Stomach (tissue), 4 donors: ENCODE results near the gene IGSF3.

ENCODE experiments used
- EP300 ChIP-seq: sonication (generic); formaldehyde crosslinking; IDR thresholded peaks from one replicate; pipeline ENCODE4 v1.6.1; 2017; ENCODE audit warnings: antibody characterized with exemption
- POLR2A ChIP-seq, 4 donors: fragments of 450-650 bp; IDR thresholded peaks; one replicate each; pipeline ENCODE4 v1.6.1; 2016; ENCODE audit warnings: antibody characterized with exemption in 4 of 4, control low read depth in 2 of 4, mild to moderate bottlenecking in 1 of 4, moderate library complexity in 1 of 4
- POLR2AphosphoS5 ChIP-seq, 3 donors: sonication (generic); formaldehyde crosslinking; IDR thresholded peaks; one replicate each; pipeline ENCODE4 v1.6.1; 2016; ENCODE audit warnings: antibody characterized with exemption in 3 of 3
- TF ChIP-seq, protein P1 (sequence below), 7 experiments: fragments of 450-650 bp in 4 of 7; fragments of 200-600 bp in 3 of 7; sonication (generic) in 3 of 7; IDR thresholded peaks; one replicate each; pipeline ENCODE4 v1.5.1; 2016 to 2019; ENCODE audit warnings: antibody characterized with exemption in 7 of 7, control low read depth in 2 of 7, mild to moderate bottlenecking in 1 of 7

DNA sequence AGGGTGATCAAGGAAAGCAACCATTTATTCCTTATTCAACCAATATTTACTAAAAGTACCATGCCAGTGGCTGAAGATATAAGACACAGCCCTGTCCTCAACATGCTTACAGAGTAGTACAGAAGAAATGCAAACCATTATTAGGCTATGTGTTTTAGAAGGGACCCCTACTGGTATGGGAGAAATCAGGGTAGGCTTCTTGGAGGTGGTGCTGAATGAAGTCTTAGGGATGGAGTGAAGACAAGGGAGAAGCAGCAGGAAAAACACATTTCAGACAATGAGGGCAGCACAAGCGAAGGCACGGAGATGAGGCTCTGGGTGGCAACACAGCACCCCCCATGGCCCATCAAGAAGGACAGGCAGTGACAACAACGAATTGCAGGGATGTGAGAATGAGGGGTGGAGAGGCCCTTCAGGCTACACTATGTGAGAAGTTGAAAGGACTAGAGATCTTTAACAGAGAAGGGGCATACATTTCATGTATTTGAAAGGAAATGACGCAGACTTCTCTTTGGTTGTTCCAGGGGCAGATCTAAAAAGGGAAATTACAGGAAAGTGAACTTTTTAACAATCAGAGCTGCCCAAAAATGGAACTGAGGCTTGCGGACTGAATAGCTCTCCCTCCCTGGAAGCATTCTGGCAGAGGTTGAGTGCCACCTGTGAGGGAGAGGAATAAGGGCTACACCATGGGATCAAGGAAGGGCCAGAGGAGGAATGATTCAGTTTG, 79.9 kb downstream of the IGSF3 start:
- TF ChIP-seq EP300 (no peak), POLR2A (IDR thresholded peaks at IDR 0.05) (no peak), POLR2AphosphoS5 (IDR thresholded peaks at IDR 0.05) (no peak)
- TF ChIP-seq, protein P1, sequence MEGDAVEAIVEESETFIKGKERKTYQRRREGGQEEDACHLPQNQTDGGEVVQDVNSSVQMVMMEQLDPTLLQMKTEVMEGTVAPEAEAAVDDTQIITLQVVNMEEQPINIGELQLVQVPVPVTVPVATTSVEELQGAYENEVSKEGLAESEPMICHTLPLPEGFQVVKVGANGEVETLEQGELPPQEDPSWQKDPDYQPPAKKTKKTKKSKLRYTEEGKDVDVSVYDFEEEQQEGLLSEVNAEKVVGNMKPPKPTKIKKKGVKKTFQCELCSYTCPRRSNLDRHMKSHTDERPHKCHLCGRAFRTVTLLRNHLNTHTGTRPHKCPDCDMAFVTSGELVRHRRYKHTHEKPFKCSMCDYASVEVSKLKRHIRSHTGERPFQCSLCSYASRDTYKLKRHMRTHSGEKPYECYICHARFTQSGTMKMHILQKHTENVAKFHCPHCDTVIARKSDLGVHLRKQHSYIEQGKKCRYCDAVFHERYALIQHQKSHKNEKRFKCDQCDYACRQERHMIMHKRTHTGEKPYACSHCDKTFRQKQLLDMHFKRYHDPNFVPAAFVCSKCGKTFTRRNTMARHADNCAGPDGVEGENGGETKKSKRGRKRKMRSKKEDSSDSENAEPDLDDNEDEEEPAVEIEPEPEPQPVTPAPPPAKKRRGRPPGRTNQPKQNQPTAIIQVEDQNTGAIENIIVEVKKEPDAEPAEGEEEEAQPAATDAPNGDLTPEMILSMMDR (IDR thresholded peaks at IDR 0.05), result no peak
